MM.1S (cell line): ENCODE data around the gene NOSIP.

ENCODE experiments used
- EZH2 ChIP-seq: fragments of 300-600 bp; sonication (generic); optimal IDR thresholded peaks from 2 replicates; pipeline ENCODE3; 2017; ENCODE audit warnings: low read depth, mild to moderate bottlenecking, antibody characterized with exemption, low read length, mixed read lengths
- TF ChIP-seq, protein P1 (sequence below): fragments of 300-600 bp; sonication (generic); IDR thresholded peaks from 2 replicates; pipeline ENCODE4 v1.5.1; 2016; ENCODE audit warnings: antibody characterized with exemption, low read length, mixed read lengths

DNA sequence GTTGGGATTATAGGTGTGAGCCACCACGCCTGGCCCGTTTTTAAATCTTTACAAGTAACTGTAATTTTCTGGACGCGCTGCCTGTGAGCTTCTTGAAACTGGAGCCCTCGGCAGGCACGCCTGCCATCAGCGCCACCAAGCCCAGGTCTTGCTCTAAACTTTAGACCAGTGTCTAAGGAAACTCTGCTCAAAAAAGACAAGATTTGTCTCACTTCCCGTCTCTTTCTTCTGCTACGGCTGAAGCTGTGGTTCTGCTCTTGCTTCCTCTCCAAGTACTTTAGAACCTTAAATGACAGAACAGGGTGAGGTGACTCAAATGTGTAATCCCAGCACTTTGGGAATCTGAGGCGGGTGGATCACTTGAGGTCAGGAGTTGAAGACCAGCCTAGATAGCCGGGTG, 27.6 kb downstream of the NOSIP start:
- TF ChIP-seq, protein P1, sequence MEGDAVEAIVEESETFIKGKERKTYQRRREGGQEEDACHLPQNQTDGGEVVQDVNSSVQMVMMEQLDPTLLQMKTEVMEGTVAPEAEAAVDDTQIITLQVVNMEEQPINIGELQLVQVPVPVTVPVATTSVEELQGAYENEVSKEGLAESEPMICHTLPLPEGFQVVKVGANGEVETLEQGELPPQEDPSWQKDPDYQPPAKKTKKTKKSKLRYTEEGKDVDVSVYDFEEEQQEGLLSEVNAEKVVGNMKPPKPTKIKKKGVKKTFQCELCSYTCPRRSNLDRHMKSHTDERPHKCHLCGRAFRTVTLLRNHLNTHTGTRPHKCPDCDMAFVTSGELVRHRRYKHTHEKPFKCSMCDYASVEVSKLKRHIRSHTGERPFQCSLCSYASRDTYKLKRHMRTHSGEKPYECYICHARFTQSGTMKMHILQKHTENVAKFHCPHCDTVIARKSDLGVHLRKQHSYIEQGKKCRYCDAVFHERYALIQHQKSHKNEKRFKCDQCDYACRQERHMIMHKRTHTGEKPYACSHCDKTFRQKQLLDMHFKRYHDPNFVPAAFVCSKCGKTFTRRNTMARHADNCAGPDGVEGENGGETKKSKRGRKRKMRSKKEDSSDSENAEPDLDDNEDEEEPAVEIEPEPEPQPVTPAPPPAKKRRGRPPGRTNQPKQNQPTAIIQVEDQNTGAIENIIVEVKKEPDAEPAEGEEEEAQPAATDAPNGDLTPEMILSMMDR = no peak
- TF ChIP-seq EZH2 = no peak
